Stimulated activated CD8-positive, alpha-beta memory T cell treated with anti-CD3 and anti-CD28 coated beads, Interleukin-12 subunit alpha, Interleukin-12 subunit beta, amount 100 ng/mL, for 24 hours (primary cell): ENCODE data around the gene GTPBP2.
"Not testable (repeated sequence)": the region's sequence is repeated elsewhere in the genome, so short reads cannot be mapped to it uniquely, and the experiment has no call there.

Experiments used
- DNase-seq: peaks from one replicate; pipeline ENCODE4 v3.0.0-alpha.2; 2020; ENCODE audit errors: extremely low read depth

Gene GTPBP2

GRCh38 chr6:43624786-43625288 is 4.2 kb downstream of the GTPBP2 start:
- no peak for DNase-seq

- DNase-seq = no peak
These were observed 4.9 kb downstream of the GTPBP2 start for GRCh38 chr6:43623880-43624785.

- DNase-seq = no peak
These were observed 6.5 kb downstream of the GTPBP2 start for GRCh38 chr6:43622541-43622940.

GRCh38 chr6:43621836-43622180 is 7.3 kb downstream of the GTPBP2 start:
- DNase-seq = no peak

- DNase-seq = no peak
These were observed 7.8 kb downstream of the GTPBP2 start for GRCh38 chr6:43621078-43621835.

GRCh38 chr6:43616725-43617472 is 12.2 kb downstream of the GTPBP2 start:
- DNase-seq = no peak

- no peak for DNase-seq
These were observed 14.7 kb downstream of the GTPBP2 start for GRCh38 chr6:43614396-43614730.

GRCh38 chr6:43613721-43614395 is 15.2 kb downstream of the GTPBP2 start:
- no peak for DNase-seq

GRCh38 chr6:43610431-43610830 is 18.6 kb downstream of the GTPBP2 start:
- DNase-seq = no peak

GRCh38 chr6:43609402-43609801 is 19.7 kb downstream of the GTPBP2 start:
- DNase-seq = no peak

- no peak for DNase-seq
These were observed 20.3 kb downstream of the GTPBP2 start for GRCh38 chr6:43608807-43609206.

- DNase-seq = no peak
These were observed 20.7 kb downstream of the GTPBP2 start for GRCh38 chr6:43608310-43608763.

- no peak for DNase-seq
These were observed 23.0 kb downstream of the GTPBP2 start for GRCh38 chr6:43606019-43606418.

- no peak for DNase-seq
These were observed 24.9 kb downstream of the GTPBP2 start for GRCh38 chr6:43604174-43604573.

- DNase-seq = no peak
These were observed 28.5 kb downstream of the GTPBP2 start for GRCh38 chr6:43600595-43600994.

GRCh38 chr6:43593938-43594337 is 35.1 kb downstream of the GTPBP2 start:
- no peak for DNase-seq

GRCh38 chr6:43589564-43589963 is 39.5 kb downstream of the GTPBP2 start:
- not testable (repeated sequence) for DNase-seq

GRCh38 chr6:43588194-43588593 is 40.9 kb downstream of the GTPBP2 start:
- no peak for DNase-seq

GRCh38 chr6:43584892-43585570 is 44.0 kb downstream of the GTPBP2 start:
- no peak for DNase-seq

GRCh38 chr6:43582911-43583310 is 46.2 kb downstream of the GTPBP2 start:
- DNase-seq = no peak

- DNase-seq = no peak
These were observed 49.9 kb downstream of the GTPBP2 start for GRCh38 chr6:43579171-43579570.
